GM19035 (cell line): Measurements from ENCODE around the gene ARHGEF4.

Experiments
- ATAC-seq: cut with Tn5 transposase; IDR thresholded peaks from one replicate; pipeline ENCODE4 v1.9.1; 2021; ENCODE audit not compliant: unreplicated experiment

The ARHGEF4 gene

DNA sequence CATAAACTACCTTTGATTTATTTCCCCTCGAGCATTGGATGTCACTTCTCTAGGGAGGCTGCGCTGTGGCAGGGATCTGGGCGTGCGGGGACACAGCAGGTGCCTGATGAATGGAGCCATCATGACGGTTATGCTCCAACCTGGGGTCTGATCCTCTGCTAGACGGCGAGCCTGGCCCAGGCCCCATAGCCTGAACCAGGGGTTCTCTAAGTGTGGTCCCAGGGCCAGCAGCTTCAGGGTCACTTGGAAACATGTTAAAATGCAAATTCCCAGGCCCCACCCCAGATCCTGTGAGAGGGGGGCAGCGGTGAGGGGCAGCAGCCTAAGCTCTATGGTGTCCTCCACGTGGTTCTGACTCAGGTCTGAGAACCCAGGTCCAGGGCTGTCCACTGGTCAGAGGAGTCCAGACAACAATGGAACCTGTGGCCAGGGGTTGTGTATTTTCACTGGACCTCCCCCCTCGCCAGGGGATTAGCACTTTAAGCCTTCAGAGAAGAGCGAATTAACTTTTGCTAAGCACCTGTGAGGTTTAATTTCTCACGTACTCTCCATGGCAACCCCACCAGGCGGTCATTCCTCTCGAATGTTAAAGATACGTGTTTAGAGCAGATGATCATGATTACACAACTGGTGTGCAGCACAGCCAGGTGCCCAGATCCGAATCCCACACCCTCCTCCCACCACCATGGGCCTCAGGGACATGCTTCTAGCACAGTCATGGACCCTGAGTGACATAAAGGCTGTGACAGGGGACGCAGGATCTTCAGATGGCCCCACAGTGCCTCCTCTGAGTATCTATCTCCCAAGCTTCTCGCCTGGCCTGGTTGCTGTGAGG is 1.6 kb upstream of the ARHGEF4 start:
- no peak for ATAC-seq

DNA sequence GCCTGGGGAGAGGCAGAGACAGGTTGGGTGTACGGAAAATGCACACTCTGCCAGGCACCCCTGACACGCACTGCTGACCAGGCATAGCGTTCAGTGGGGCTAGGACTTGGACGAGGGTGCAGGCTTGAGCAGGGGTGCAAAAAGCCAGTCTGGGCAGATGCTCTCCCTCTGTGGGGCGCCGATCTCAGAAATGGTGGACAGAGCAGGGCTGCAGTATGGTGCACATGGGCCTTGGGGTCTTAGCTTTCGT is 1.0 kb upstream of the ARHGEF4 start:
- ATAC-seq, result no peak

DNA sequence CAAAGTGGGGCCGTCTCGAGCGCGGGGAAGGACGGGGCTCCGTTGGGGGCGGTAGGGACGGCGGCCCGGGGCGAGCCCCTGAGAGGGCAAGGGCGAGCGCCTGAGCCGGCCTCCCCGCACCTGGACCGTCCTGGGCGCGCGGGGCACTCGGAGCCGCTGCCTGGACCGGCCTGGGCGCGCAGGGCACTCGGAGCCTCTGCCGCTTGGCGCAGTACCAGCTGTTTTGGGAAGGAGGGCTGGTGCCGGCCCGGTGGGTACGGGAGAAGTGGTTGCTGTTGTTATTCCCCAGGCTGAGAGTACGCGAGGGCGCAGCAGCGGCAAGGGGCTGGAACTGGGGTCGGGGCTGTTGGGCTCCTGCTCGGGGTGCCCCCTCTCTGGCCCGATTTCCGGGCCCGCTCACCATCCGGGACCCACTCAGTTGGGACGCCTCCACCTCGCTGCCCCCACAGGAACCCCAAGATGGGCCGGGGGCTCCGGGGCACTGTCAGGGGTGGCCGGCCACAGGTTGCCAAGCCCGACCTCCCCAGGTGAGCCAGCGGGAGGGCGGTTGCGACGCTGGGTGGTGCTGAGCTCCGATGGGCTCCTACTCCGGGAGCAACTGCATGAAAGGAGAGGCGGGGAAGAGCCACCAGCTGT is 579 bp downstream of the ARHGEF4 start:
- ATAC-seq, result no peak

DNA sequence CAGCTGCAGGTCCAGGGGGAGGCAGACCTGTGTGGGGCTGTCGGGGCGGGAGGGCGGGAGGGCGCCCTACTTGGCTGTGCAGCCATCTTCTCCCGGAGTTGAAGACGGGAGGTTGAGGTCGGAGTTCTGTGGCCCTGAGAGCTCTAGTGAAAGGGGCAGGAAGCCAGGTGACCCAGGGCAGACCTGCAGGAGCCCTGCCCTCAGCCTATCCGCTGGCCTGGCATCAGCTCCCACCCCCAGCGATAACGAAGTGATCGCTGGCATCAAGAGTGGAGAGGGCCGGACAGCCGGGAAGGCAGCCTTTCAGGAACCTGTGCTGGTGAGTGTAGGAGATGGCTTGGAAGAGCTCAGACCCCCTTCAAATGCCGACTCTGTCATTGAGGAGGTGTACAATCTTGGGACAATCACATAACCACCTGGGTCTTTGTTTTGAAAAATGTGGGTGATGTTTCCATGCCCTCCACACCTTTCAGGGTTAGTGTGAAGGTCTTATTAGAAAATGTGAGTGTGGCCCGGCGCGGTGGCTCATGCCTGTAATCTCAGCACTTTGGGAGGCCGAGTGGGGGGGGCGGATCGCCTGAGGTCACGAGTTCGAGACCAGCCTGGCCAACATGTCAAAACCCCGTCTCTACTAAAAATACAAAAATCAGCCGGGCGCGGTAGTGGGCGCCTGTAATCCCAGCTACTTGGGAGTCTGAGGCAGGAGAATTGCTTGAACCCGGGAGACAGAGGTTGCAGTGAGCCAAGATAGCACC is 1.3 kb downstream of the ARHGEF4 start:
- ATAC-seq, result no peak

DNA sequence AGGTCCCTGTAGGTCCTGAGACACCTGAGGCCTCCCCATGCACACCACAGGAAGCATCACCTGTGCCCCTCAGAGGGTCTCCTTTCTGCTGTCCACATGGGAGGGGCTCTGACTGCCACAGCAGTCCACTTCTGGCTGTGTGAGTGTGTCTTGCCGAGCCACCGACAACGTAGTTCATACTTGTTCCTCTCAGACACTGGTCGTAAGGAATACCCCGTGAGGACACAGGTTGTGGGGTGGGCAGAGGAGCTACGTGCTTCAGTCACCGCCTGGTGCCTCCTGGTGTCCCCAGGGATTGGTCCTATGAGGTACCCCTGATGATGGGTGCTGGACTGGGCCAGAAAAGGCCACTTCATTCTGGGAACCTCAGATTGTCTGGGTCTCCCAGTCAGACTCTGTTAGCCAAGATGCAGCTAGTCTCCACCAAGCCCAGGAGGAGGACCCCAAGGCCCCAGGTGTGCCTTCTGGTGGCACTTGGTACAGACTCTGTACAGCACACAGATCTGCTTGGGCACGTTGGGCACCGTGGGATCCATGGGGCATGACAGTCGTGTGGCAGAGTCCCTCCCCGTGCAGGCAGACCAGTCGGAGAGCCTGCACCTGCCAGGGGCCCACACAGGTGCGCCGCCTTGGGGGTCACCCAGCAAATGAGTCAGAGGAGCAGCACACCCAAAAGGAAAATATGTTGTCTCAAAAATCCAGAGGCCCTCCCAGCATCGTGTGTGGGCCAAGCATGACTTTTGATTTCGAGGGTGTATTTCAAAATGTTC is 2.5 kb downstream of the ARHGEF4 start:
- no peak for ATAC-seq

DNA sequence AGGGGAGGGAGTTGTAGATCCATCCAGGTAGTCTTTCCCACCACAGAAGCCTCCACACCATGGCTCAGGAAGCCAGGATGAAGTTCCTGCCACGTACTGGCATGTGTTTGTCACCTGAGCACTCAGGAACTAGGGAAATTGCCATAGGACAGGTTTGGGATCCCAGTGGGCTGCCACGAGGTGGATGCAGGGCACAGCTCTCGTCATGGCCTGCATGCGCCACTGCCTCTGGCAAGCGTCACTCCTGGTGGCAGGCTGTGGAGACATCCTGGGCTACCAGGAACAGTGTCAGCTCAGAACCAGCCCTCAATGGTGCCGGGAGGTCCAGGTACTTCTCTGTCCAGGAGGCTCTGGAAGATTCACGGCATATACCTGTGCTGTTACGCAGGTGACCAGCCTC is 3.8 kb downstream of the ARHGEF4 start:
- no peak for ATAC-seq

DNA sequence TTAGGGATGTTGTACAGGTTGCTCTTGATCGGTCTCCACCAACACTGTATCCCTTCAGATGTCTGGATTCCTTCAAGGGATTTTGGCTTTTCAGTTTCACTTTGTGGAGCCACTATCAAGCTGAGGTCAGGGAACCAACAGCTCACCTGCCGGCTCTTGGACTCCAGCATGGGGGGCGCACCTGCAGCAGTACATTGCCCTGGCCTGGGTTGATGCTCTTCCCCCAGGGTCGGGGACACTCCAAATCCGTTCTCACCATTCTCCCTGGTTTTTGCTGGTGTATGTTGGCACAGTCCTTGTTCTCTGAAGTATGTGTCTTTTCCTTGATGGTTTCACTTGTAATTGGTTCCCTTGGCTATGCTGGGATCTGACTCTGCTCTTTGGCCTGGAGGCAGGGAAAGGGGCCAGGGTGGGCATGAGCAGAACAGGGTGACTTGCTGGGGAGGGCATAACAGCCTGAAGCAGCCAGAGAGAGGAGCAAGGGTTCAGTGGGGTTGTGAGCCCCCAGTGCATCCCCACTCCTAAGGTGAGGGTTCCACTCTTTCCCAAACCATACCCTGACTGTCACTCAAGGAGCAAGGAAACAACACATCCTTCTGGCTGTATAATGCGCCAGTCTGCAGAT is 5.1 kb downstream of the ARHGEF4 start:
- no peak for ATAC-seq

DNA sequence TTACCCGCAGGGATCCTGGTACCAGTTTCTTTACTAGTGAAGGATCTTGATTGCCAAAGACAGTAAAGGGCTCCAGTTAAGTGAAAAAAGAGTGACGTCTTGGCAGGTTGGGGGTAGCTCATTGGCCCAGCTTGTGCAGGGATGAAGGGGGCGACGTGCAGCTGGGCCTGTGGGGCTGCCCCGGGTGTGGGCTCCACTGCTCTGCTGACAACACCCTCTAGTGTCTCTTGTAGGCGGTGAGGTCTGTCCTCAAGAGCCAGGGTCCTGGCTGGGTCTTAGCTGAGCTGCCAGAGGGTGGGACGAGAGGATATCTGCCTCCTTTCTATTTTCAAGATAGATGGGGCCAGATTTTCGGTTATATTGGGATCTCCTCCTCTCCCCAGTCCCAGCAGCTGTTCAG is 6.1 kb downstream of the ARHGEF4 start:
- ATAC-seq, result no peak

DNA sequence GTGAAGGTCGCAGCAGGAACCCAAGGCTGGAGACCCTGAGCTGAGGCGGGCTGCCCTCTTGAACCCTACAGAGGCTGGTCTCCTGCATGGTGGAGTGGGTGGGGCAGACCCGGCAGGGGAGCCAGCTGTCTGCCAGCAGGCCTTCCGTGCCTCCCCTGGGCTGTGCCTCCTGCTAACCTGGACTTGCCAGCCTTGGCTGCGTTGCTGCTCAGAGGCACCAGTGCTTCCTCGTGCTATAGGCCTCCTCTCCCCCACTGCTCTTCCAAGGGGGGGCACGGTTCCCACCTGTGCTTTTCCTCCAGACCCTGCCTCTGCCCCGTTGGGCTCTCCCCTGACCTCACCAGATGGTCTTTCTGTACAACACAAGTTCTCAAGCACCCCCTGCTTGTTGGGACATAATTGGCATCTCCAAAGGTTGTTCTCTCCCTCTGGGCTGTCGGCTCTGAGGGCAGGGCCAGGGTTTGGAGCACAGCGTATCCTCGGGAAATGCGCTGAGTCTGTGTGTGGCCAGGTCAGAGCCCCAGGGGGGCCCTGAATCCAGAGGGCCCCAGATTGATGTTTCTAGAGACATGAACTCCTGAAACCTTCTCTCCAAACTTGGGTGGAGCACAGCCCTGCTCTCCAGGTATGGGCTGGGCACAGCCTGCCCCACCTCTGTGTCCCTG is 6.7 kb downstream of the ARHGEF4 start:
- ATAC-seq, result no peak

DNA sequence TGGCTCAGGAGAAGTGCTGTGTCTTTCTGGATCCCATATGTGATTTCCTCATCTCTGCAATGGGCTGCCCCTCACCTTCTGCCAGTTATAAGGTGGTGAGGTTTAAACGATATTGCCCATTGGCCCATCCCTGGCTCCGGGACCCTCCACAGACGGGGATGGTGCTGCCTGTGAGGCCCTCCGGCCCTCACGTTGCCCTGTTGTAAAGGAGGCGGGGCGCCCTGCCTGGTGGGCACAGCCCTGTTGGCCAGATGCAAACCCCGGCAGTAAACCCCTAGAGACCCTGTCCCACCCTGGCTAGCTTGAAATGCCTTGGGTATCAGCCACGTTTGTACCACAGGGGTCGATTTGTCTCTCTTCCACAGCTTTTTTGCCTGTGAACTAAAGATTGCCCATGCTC is 7.4 kb downstream of the ARHGEF4 start:
- ATAC-seq, result no peak

DNA sequence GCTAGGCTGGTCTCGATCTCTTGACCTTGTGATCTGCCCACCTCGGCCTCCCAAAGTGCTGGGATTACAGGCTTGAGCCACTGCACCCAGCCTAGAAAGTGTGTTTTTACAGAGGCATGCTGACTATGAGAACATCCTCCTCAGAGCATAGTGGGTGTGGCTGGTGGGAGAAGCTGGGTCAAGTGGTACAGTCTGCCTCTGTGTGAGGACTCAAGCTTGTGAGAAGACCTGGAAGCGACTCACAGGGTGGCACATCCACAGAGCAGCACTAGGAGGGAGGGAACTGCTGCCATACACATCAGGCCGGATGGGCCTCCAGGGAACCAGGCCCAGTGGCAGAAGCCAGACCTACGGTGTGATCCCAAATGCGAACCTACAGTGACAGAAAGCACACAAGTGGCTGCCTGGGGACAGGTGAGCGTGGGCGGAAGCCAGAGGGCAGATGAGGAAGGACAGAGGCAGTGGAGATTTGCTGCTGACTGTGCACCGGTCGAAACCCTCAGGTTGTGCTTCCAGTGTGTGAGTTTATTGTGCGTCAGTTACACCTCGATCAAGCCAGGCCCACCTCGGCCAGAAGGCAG is 8.9 kb downstream of the ARHGEF4 start:
- no peak for ATAC-seq

DNA sequence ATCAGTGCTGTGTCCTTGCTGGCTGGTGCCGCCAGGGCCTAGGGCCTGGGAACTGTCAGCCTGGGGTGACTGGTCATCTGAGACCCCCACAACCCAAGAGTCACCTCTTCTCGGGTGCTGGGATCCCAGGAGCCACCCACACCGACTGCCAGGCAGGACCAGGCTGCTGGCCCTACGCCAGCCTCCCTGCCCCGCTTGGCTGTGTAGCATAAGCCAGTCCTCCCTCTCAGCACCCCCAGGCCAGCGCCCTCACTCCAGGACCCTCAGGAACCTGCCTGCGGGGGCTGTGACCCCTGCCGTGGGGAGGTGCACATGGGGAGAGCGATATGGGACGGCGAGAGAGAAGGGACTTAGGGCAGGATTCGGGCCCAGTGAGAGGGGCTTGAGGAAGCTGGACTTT is 9.5 kb downstream of the ARHGEF4 start:
- no peak for ATAC-seq

DNA sequence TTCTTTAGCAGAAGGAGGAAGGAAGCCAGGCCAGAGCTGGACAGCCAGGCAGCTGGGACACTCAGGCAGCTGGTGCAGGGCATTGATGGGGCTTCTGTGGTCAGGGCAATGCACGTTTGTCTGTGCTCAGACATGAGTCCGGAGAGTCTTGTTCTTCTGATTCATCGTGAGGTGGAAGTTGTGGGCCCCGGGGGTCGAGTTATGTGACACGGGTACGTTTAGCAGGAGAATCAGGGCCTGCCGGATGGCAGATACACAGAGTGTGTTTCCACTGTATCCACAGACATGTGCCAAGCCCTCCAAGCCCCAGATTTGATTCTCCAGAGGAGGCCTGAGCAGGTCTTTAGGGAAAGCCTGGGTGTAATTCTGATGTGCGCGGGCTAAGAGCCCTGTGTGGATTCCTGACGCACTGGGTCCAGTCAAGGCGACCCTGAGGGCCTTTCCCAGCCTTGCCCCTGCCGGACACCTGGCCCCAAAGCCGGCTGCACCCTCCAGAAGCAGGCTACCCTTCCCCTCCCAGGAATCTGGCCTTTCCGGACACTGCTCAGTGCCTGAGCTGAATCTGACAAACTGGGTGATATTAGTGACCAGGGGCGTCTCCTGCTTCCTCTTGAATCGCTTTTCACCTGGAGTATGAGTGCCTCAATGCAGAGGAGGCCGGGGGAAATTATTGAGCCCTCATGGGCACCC is 10.1 kb downstream of the ARHGEF4 start:
- ATAC-seq, result no peak

DNA sequence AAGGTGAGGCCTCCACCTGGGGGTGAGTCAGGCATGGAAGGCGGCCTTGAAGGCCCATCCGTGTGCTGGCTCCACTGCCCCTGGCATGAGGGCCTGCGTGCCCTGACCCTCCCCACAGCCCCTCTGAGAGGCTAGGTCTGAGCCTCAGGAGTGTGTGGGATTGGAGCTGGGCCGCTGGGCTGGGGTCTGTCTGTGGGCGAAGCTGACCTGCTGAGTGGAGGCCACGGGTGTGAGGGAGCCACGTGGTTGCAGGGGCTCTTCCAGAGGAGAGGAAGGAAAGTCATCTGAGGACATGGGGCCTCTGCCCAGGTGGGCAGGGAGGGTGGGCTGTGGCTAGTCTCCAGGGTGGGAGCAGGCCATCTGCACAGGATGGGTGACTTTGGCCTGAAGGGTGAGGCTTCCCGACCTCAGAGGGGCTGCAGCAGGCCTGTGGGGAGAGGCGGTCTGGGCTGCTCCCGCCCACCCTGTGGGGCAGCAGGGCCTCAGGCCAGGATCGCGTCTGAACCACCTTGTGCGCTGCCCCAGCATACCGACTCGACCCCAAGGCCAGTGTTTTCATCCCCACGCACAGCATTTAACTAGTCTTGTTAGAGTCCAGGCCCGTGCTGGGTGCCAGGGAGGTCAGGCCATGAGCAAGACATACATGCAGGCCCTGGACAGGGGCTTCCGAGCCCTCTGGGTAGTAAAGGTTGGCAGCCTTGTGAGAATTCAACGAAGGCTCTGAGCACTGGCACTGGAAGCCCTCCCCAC is 11.2 kb downstream of the ARHGEF4 start:
- no peak for ATAC-seq

DNA sequence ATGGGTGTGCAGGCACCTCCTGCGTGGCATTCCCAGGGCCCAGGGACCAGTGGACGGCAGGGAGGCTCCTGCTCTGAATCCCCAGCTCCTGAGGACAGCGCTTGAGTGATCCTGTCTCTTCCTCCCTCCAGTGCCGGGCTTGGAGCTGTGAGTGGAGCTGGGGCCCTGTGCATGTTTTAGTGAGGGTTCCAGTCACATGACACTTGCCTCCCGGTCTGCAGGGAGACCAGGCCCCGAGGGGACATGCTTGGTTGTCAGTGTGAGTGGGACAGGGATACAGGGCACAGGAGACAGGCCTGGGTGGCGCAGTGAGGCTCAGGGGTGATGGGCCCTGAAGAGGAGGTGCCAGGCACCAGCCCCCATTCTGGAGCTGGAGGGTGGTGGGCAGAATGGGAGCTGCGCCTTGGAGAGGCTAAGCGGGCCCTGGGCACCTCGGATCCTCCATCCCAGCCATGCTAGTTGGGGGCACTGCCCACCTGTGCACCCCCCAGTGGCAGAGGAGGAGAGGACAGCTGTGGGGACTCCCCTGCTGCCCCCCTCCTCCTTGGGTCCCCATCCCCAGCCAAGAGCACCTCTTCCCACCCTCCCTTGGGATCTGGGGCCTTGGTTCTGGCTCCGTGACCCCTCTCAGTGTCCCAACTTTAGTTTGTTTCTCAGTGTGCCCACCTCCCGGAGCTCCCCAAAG is 12.0 kb downstream of the ARHGEF4 start:
- no peak for ATAC-seq

DNA sequence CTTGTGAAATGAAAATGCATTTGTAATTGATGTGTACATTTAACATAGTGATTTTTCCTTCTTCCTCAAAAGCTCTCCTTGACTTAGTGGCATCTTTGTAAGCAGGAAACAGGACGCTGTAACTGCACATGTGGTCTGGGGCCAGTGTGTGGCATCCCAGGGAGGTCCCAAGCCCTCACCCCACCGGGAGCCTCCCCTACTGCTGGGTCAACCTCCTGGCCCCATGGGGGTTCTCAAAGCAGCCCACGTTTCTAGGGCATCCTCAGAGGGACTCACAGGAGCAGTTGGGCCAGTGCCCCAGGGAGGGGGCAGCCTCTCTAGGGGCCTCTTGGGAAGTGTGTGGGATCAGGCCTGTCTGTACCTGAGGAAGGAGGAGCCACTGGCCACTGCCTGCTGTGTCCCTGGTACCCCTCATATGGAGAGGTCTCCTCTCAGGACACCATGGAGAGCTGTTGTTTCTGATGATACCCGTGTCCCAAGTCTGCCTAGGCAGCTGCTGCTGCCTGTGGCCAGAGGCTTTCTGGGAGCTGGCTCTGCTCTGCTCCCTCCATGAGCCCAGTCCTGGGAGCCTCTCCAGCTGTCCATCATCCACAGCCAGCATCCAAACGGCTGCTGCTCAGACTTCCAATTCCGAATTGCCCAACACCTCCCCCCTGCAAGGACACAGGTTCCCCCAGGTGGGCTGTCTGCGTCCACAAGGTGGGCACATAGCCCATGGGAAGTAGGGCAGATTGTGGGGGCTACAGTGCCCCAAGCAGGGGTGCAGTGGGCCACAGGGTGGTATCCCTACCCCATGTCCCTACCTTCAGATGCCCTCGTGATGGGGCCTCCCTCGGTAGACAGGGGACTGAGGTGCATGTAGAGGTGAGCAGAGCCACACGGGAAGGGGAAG is 13.4 kb downstream of the ARHGEF4 start:
- ATAC-seq, result no peak
